ENCODE data around the gene UCN. TPM values are rescaled to one million over a fixed set of nuclear protein-coding genes. Genes with fewer than 3 reads are reported as not detected.
A peak's percentile ranks its signal among the peaks of the same experiment; 100 is the strongest.

The UCN gene
- polyA plus RNA-seq (0.08 to 0.59 TPM (median 0.10 TPM) in 3 replicates), polyA minus RNA-seq (0.23 TPM in 1 of 3 replicates, not detected in the others)
- 0.46 TPM for polyA plus RNA-seq (2011; ENCODE audit: low read depth)
- not detected in 2 replicates for polyA plus RNA-seq (2011; cell fraction: cytosol; rRNA removed)
- 0.17 and 0.28 TPM in 2 replicates for polyA plus RNA-seq (2011; cell fraction: nucleus; rRNA removed)
- 0.15 and 0.76 TPM in 2 replicates for polyA plus RNA-seq (2012; ENCODE audit: low replicate concordance)
- polyA minus RNA-seq (2011; cell fraction: cytosol; rRNA and poly(A)+ RNA removed), result not detected
- polyA minus RNA-seq (2011; cell fraction: nucleus; rRNA and poly(A)+ RNA removed), result not detected in 2 replicates

- FAIRE-seq (no peak), DNase-seq (ENCODE audit: low read depth, low spot score) (no peak)
- Histone ChIP-seq H3K27ac (ENCODE audit: control insufficient read depth, insufficient read depth, low read length) (no peak within 1 kb of the TSS), H3K9me3 (ENCODE audit: control insufficient read depth, low read depth, low read length) (no peaks in the 10 kb centered on the region), H3K79me2 (ENCODE audit: control insufficient read depth, insufficient read depth, low read length) (no peaks in the 10 kb centered on the region), H3K4me1 (ENCODE audit: control insufficient read depth, extremely low read depth, insufficient read depth, low read length) (no peaks in the 10 kb centered on the region), H3K36me3 (ENCODE audit: control insufficient read depth in 2 of 2, extremely low read depth in 1 of 2, insufficient read depth in 2 of 2, low read length in 2 of 2) (peaks cover 3 to 5% of the 10 kb centered on the region in 2 experiments), H2AFZ (ENCODE audit: control insufficient read depth, low read length) (no peak within 1 kb of the TSS), H3K4me2 (ENCODE audit: control insufficient read depth, extremely low read depth, insufficient read depth, low read depth, low read length) (no peak within 1 kb of the TSS), H3K9ac (ENCODE audit: control insufficient read depth, extremely low read depth, insufficient read depth, low read length) (no peak within 1 kb of the TSS), H3K9me1 (ENCODE audit: control insufficient read depth, extremely low read depth, insufficient read depth, low read length) (no peaks in the 10 kb centered on the region), H3K27me3 (ENCODE audit: control insufficient read depth, extremely low read depth, insufficient read depth, low read length) (peaks cover 41% of the 10 kb centered on the region), H4K20me1 (ENCODE audit: control insufficient read depth, extremely low read depth, insufficient read depth, low read length) (peaks cover 2% of the 10 kb centered on the region), H3K4me3 (ENCODE audit: control insufficient read depth in 2 of 3, extremely low read depth in 1 of 3, insufficient read depth in 2 of 3, low read depth in 1 of 3, low read length in 3 of 3) (no peak within 1 kb of the TSS)
- no peak for TF ChIP-seq EZH2 (IDR thresholded peaks at IDR 0.05; ENCODE audit: low read length)
- dilution Hi-C loops (cut with MboI; ENCODE audit: extremely low pct_ligation_motif_present, low sequenced_read_pairs), result no loop called here
These were observed at the start of gene UCN for GRCh38 chr2:27308359-27308881. Gene UCN (minus strand): TSS chr2:27308445. CDS start chr2:27307895, 550 bp downstream.

- dilution Hi-C loops (cut with MboI; ENCODE audit: extremely low pct_ligation_motif_present, low sequenced_read_pairs), result no loop called here
- no peak for FAIRE-seq
These were observed 48.3 kb upstream of the UCN start, which contains the start of gene GTF3C2 for GRCh38 chr2:27356382-27357181. Gene GTF3C2 (minus strand): TSS chr2:27356764. CDS start chr2:27343554, 13,210 bp downstream.

More at GRCh38 chr2:27356382-27357181, 48.3 kb upstream of the UCN start, which contains the start of gene GTF3C2:
- Histone ChIP-seq H3K36me3 (ENCODE audit: control insufficient read depth in 2 of 2, extremely low read depth in 1 of 2, insufficient read depth in 2 of 2, low read length in 2 of 2) (no peaks in the 10 kb centered on the region), H3K79me2 (ENCODE audit: control insufficient read depth, insufficient read depth, low read length) (peaks cover 63% of the 10 kb centered on the region), H3K4me2 (ENCODE audit: control insufficient read depth, extremely low read depth, insufficient read depth, low read depth, low read length) (peak within 1 kb of the TSS; percentile 99), H4K20me1 (ENCODE audit: control insufficient read depth, extremely low read depth, insufficient read depth, low read length) (no peaks in the 10 kb centered on the region), H3K27ac (ENCODE audit: control insufficient read depth, insufficient read depth, low read length) (peak within 1 kb of the TSS; percentile 90), H2AFZ (ENCODE audit: control insufficient read depth, low read length) (peak within 1 kb of the TSS; percentile 90), H3K4me3 (ENCODE audit: control insufficient read depth in 2 of 3, extremely low read depth in 1 of 3, insufficient read depth in 2 of 3, low read depth in 1 of 3, low read length in 3 of 3) (peak within 1 kb of the TSS; percentile 82 to 94 (median 86)), H3K9ac (ENCODE audit: control insufficient read depth, extremely low read depth, insufficient read depth, low read length) (peak within 1 kb of the TSS; percentile 95), H3K9me1 (ENCODE audit: control insufficient read depth, extremely low read depth, insufficient read depth, low read length) (no peaks in the 10 kb centered on the region), H3K4me1 (ENCODE audit: control insufficient read depth, extremely low read depth, insufficient read depth, low read length) (peaks cover 18% of the 10 kb centered on the region), H3K9me3 (ENCODE audit: control insufficient read depth, low read depth, low read length) (no peaks in the 10 kb centered on the region), H3K27me3 (ENCODE audit: control insufficient read depth, extremely low read depth, insufficient read depth, low read length) (no peaks in the 10 kb centered on the region)
- DNase-seq (ENCODE audit: low read depth, low spot score), result peak; percentile 81
- TF ChIP-seq CTCF (optimal IDR thresholded peaks at IDR 0.05 in 1 of 3, IDR thresholded peaks at IDR 0.05 in 1 of 3, conservative IDR thresholded peaks at IDR 0.05 in 1 of 3; ENCODE audit: extremely low read depth in 1 of 3, insufficient read depth in 2 of 3, low read length in 3 of 3) (no peak), EZH2 (IDR thresholded peaks at IDR 0.05; ENCODE audit: low read length) (no peak)

All from keratinocyte (primary cell).